Epithelial cell of proximal tubule (primary cell): ENCODE results near the gene CCDC60. TPM values are rescaled to one million over a fixed set of nuclear protein-coding genes. Genes with fewer than 3 reads are reported as not detected.

Experiments
- DNase-seq: peaks from one replicate; pipeline ENCODE4 v3.0.0-alpha.2; 2011; ENCODE audit warnings: low read depth
- H3K4me3 ChIP-seq: 2 replicates; pipeline ENCODE4 v1.5.1; 2011; ENCODE audit warnings: low read depth, mild to moderate bottlenecking, low read length
- CTCF ChIP-seq: conservative IDR thresholded peaks from 2 replicates; pipeline ENCODE4 v1.5.1; 2012; ENCODE audit warnings: low read depth, mild to moderate bottlenecking, low read length
- total RNA-seq: library from RNA; depleted of rRNA; stranded (reverse); fragments of >200 nt; gene quantifications from 2 replicates; pipeline ENCODE4 v1.2.3, GENCODE V29; 2015

CCDC60 gene
- total RNA-seq, 1 donor from 2014 or later, result not detected

- DNase-seq, result no peak
- no peak overlapping the region for H3K4me3 ChIP-seq
- no peak for TF ChIP-seq CTCF
These were observed 236.2 kb downstream of the CCDC60 start for GRCh38 chr12:119570771-119571170.

GRCh38 chr12:119573086-119573485 lies 238.6 kb downstream of the CCDC60 start:
- DNase-seq, result no peak
- no peak for TF ChIP-seq CTCF

GRCh38 chr12:119574255-119574654 lies 239.7 kb downstream of the CCDC60 start:
- no peak for TF ChIP-seq CTCF
- no peak overlapping the region for H3K4me3 ChIP-seq
- no peak for DNase-seq

More at GRCh38 chr12:119573086-119573485, 238.6 kb downstream of the CCDC60 start:
- H3K4me3 ChIP-seq, result no peak overlapping the region

- H3K4me3 ChIP-seq, result no peak overlapping the region
- no peak for DNase-seq
- no peak for TF ChIP-seq CTCF
These were observed 241.7 kb downstream of the CCDC60 start for GRCh38 chr12:119576118-119576810.

GRCh38 chr12:119576915-119577314 lies 242.4 kb downstream of the CCDC60 start:
- no peak for DNase-seq
- no peak overlapping the region for H3K4me3 ChIP-seq
- TF ChIP-seq CTCF, result no peak

GRCh38 chr12:119578112-119578511 lies 243.6 kb downstream of the CCDC60 start:
- no peak overlapping the region for H3K4me3 ChIP-seq
- no peak for TF ChIP-seq CTCF
- DNase-seq, result no peak

- H3K4me3 ChIP-seq, result no peak overlapping the region
- peak; percentile 74 for DNase-seq
- TF ChIP-seq CTCF, result no peak
These were observed 254.6 kb downstream of the CCDC60 start for GRCh38 chr12:119589097-119589496.
